ENCODE data around the gene CAND2. TPM values are rescaled to one million over a fixed set of nuclear protein-coding genes. Genes with fewer than 3 reads are reported as not detected.

Gene CAND2
- total and polyA plus RNA-seq, 10 of the 15 experiments (the other 5 are each of a cell fraction or from before 2014, with no cell fraction given) = 0.03 to 1.9 (median 0.52) TPM

GRCh38 chr3:12854565-12854964 lies 58.1 kb downstream of the CAND2 start (continued):
- TF ChIP-seq ZNF274 (IDR thresholded peaks at IDR 0.05; ENCODE audit: insufficient read depth, insufficient read length) (no peak), PAX5 (IDR thresholded peaks at IDR 0.05; ENCODE audit: borderline replicate concordance, low read depth, low read length) (no peak), EGR1 (IDR thresholded peaks at IDR 0.05; ENCODE audit: borderline replicate concordance in 1 of 2, low read depth in 2 of 2, low read length in 2 of 2) (no peak), NRF1 (conservative IDR thresholded peaks at IDR 0.05; ENCODE audit: low read depth, low read length) (no peak), BACH1 (IDR thresholded peaks at IDR 0.05; ENCODE audit: borderline replicate concordance) (no peak), POU2F2 (IDR thresholded peaks at IDR 0.05; ENCODE audit: borderline replicate concordance, low read depth, low read length) (no peak)

- ChIA-PET RAD21 (ENCODE audit: unreplicated experiment) (interaction anchor here (0.6 kb wide), 2 partner anchors 182 to 202 kb away, joined by 3 to 4 read pairs; no protein-coding TSS in a partner anchor), POLR2A (no interaction called here), CTCF (interaction anchor here (0.6 to 1.4 kb wide), 3 partner anchors 30 to 69 kb away, joined by 3 to 5 read pairs (median 4); no protein-coding TSS in a partner anchor), SMC1A (ENCODE audit: uncharacterized antibody, unreplicated experiment) (no interaction called here)
- DNase-seq (ENCODE audit: low read depth, low spot score) (no peak), FAIRE-seq (no peak), ATAC-seq (no peak)
- Histone ChIP-seq H3K9me3 (replicated peaks; ENCODE audit: control insufficient read depth, insufficient read depth, low read length) (no peaks in the 10 kb centered on the region), H3K27me3 (replicated peaks in 1 of 2; ENCODE audit: control insufficient read depth in 2 of 2, insufficient read depth in 2 of 2, low read length in 1 of 2) (peaks cover 2% of the 10 kb centered on the region in 2 experiments; a peak in 2 of 4 replicates), H3K79me2 (ENCODE audit: control insufficient read depth, insufficient read depth, low read length) (no peaks in the 10 kb centered on the region), H3K9ac (ENCODE audit: control insufficient read depth, insufficient read depth, low read length) (no peak overlapping the region), H3K4me3 (no peak overlapping the region), H3K36me3 (ENCODE audit: control insufficient read depth in 2 of 2, insufficient read depth in 2 of 2, low read length in 1 of 2) (no peaks in the 10 kb centered on the region), H4K20me1 (ENCODE audit: control insufficient read depth, insufficient read depth) (no peaks in the 10 kb centered on the region), H3K27ac (ENCODE audit: control insufficient read depth, insufficient read depth) (no peak overlapping the region), H3K4me2 (ENCODE audit: control insufficient read depth, insufficient read depth) (no peak overlapping the region), H2AFZ (ENCODE audit: control insufficient read depth, low read depth, low read length) (no peak overlapping the region), H3K4me1 (ENCODE audit: control insufficient read depth, insufficient read depth, low read length) (no peaks in the 10 kb centered on the region)
- WGBS (ENCODE audit: insufficient coverage, insufficient replicate concordance, low lambda C conversion rate, missing lambda C conversion rate) = 7% methylated on average over 5 of the region's 5 CpGs
- BruUV-seq (replicated peaks) = no TSS peak
- intact Hi-C loops (cut with micrococcal nuclease; ENCODE audit: unreplicated experiment) = no loop called here
- in situ Hi-C loops (cut with MboI) = no loop called here
- TF ChIP-seq YBX1 (IDR thresholded peaks at IDR 0.05) (no peak), IRF4 (IDR thresholded peaks at IDR 0.05; ENCODE audit: low read depth, low read length) (no peak), NFYB (IDR thresholded peaks at IDR 0.05; ENCODE audit: insufficient read depth, low read depth, low read length) (no peak), TAF1 (IDR thresholded peaks at IDR 0.05; ENCODE audit: borderline replicate concordance, low read depth, low read length) (no peak), TCF12 (IDR thresholded peaks at IDR 0.05; ENCODE audit: low read depth, low read length) (no peak), ZBED1 (IDR thresholded peaks at IDR 0.05; ENCODE audit: borderline replicate concordance) (no peak), EP300 (IDR thresholded peaks at IDR 0.05; ENCODE audit: borderline replicate concordance in 1 of 2, control insufficient read depth in 1 of 2, low read depth in 2 of 2, low read length in 2 of 2) (no peak), HCFC1 (IDR thresholded peaks at IDR 0.05; ENCODE audit: low read length) (no peak), PML (IDR thresholded peaks at IDR 0.05; ENCODE audit: low read length) (no peak), POLR2A (IDR thresholded peaks at IDR 0.05; ENCODE audit: low read depth, low read length) (no peak), MTA2 (IDR thresholded peaks at IDR 0.05; ENCODE audit: low read depth) (no peak), BMI1 (IDR thresholded peaks at IDR 0.05; ENCODE audit: borderline replicate concordance) (no peak), CBX5 (IDR thresholded peaks at IDR 0.05; ENCODE audit: low read depth) (no peak), CBFB (IDR thresholded peaks at IDR 0.05; ENCODE audit: low read depth) (no peak), PBX3 (IDR thresholded peaks at IDR 0.05; ENCODE audit: insufficient replicate concordance, low read depth, low read length) (no peak), TBL1XR1 (IDR thresholded peaks at IDR 0.05; ENCODE audit: low read depth, low read length) (no peak), ZBTB11 (CRISPR knock-in tag; IDR thresholded peaks at IDR 0.05) (no peak)
These were observed 60.1 kb downstream of the CAND2 start for GRCh38 chr3:12856626-12857025.

All from GM12878 (cell line).